ENCODE measurements around the gene KCNA5. TPM values are rescaled to one million over a fixed set of nuclear protein-coding genes. Genes with fewer than 3 reads are reported as not detected.

The KCNA5 gene
- polyA plus RNA-seq, 1 donor (not counting 4 experiments of a cell fraction or from before 2014, with no cell fraction given) = not detected

GRCh38 chr12:5088586-5089264, 45.0 kb downstream of the KCNA5 start:
- Histone ChIP-seq H2AFZ (ENCODE audit: control insufficient read depth, low read length) (no peak overlapping the region), H3K27ac (ENCODE audit: control insufficient read depth, insufficient read depth, low read length) (no peak overlapping the region), H3K4me2 (ENCODE audit: control insufficient read depth, extremely low read depth, insufficient read depth, low read depth, low read length) (no peak overlapping the region)

GRCh38 chr12:5094551-5094950, 50.9 kb downstream of the KCNA5 start:
- H3K4me2 ChIP-seq (ENCODE audit: control insufficient read depth, extremely low read depth, insufficient read depth, low read depth, low read length) = no peak overlapping the region
- dilution Hi-C loops (cut with MboI; ENCODE audit: extremely low pct_ligation_motif_present, low sequenced_read_pairs) = no loop called here
- no peak overlapping the region for H3K4me3 ChIP-seq (ENCODE audit: control insufficient read depth in 2 of 3, extremely low read depth in 1 of 3, insufficient read depth in 2 of 3, low read depth in 1 of 3, low read length in 3 of 3)
- H4K20me1 ChIP-seq (ENCODE audit: control insufficient read depth, extremely low read depth, insufficient read depth, low read length) = no peaks in the 10 kb centered on the region
- no peaks in the 10 kb centered on the region for H3K79me2 ChIP-seq (ENCODE audit: control insufficient read depth, insufficient read depth, low read length)
- H3K4me1 ChIP-seq (ENCODE audit: control insufficient read depth, extremely low read depth, insufficient read depth, low read length) = no peaks in the 10 kb centered on the region
- H3K27me3 ChIP-seq (ENCODE audit: control insufficient read depth, extremely low read depth, insufficient read depth, low read length) = peaks cover 9% of the 10 kb centered on the region
- no peak overlapping the region for H3K9ac ChIP-seq (ENCODE audit: control insufficient read depth, extremely low read depth, insufficient read depth, low read length)
- FAIRE-seq = peak; percentile 17
- H3K9me1 ChIP-seq (ENCODE audit: control insufficient read depth, extremely low read depth, insufficient read depth, low read length) = no peaks in the 10 kb centered on the region
- H2AFZ ChIP-seq (ENCODE audit: control insufficient read depth, low read length) = no peak overlapping the region
- H3K36me3 ChIP-seq (ENCODE audit: control insufficient read depth in 2 of 2, extremely low read depth in 1 of 2, insufficient read depth in 2 of 2, low read length in 2 of 2) = no peaks in the 10 kb centered on the region
- DNase-seq (ENCODE audit: low read depth, low spot score) = no peak
- H3K9me3 ChIP-seq (ENCODE audit: control insufficient read depth, low read depth, low read length) = no peaks in the 10 kb centered on the region
- H3K27ac ChIP-seq (ENCODE audit: control insufficient read depth, insufficient read depth, low read length) = no peak overlapping the region
- TF ChIP-seq EZH2 (IDR thresholded peaks at IDR 0.05; ENCODE audit: low read length) = no peak

More at GRCh38 chr12:5088586-5089264, 45.0 kb downstream of the KCNA5 start:
- TF ChIP-seq CTCF (optimal IDR thresholded peaks at IDR 0.05 in 1 of 3, IDR thresholded peaks at IDR 0.05 in 1 of 3, conservative IDR thresholded peaks at IDR 0.05 in 1 of 3; ENCODE audit: extremely low read depth in 1 of 3, insufficient read depth in 2 of 3, low read length in 3 of 3) (no peak), EZH2 (IDR thresholded peaks at IDR 0.05; ENCODE audit: low read length) (no peak)
- FAIRE-seq (no peak), DNase-seq (ENCODE audit: low read depth, low spot score) (no peak)
- dilution Hi-C loops (cut with MboI; ENCODE audit: extremely low pct_ligation_motif_present, low sequenced_read_pairs) = no loop called here
- no peaks in the 10 kb centered on the region for H3K9me3 ChIP-seq (ENCODE audit: control insufficient read depth, low read depth, low read length)
- peaks cover 8% of the 10 kb centered on the region for H3K27me3 ChIP-seq (ENCODE audit: control insufficient read depth, extremely low read depth, insufficient read depth, low read length)
- H3K36me3 ChIP-seq (ENCODE audit: control insufficient read depth in 2 of 2, extremely low read depth in 1 of 2, insufficient read depth in 2 of 2, low read length in 2 of 2) = no peaks in the 10 kb centered on the region
- no peak overlapping the region for H3K9ac ChIP-seq (ENCODE audit: control insufficient read depth, extremely low read depth, insufficient read depth, low read length)
- H3K4me3 ChIP-seq (ENCODE audit: control insufficient read depth in 2 of 3, extremely low read depth in 1 of 3, insufficient read depth in 2 of 3, low read depth in 1 of 3, low read length in 3 of 3) = no peak overlapping the region
- H4K20me1 ChIP-seq (ENCODE audit: control insufficient read depth, extremely low read depth, insufficient read depth, low read length) = no peaks in the 10 kb centered on the region
- H3K9me1 ChIP-seq (ENCODE audit: control insufficient read depth, extremely low read depth, insufficient read depth, low read length) = no peaks in the 10 kb centered on the region
- H3K4me1 ChIP-seq (ENCODE audit: control insufficient read depth, extremely low read depth, insufficient read depth, low read length) = no peaks in the 10 kb centered on the region
- H3K79me2 ChIP-seq (ENCODE audit: control insufficient read depth, insufficient read depth, low read length) = no peaks in the 10 kb centered on the region

GRCh38 chr12:5094986-5095385, 51.3 kb downstream of the KCNA5 start:
- no peaks in the 10 kb centered on the region for H3K9me1 ChIP-seq (ENCODE audit: control insufficient read depth, extremely low read depth, insufficient read depth, low read length)
- H3K4me2 ChIP-seq (ENCODE audit: control insufficient read depth, extremely low read depth, insufficient read depth, low read depth, low read length) = no peak overlapping the region
- FAIRE-seq = no peak
- no peaks in the 10 kb centered on the region for H3K79me2 ChIP-seq (ENCODE audit: control insufficient read depth, insufficient read depth, low read length)
- no peak overlapping the region for H2AFZ ChIP-seq (ENCODE audit: control insufficient read depth, low read length)
- H4K20me1 ChIP-seq (ENCODE audit: control insufficient read depth, extremely low read depth, insufficient read depth, low read length) = no peaks in the 10 kb centered on the region
- no peak overlapping the region for H3K27ac ChIP-seq (ENCODE audit: control insufficient read depth, insufficient read depth, low read length)
- no peak overlapping the region for H3K4me3 ChIP-seq (ENCODE audit: control insufficient read depth in 2 of 3, extremely low read depth in 1 of 3, insufficient read depth in 2 of 3, low read depth in 1 of 3, low read length in 3 of 3)
- H3K36me3 ChIP-seq (ENCODE audit: control insufficient read depth in 2 of 2, extremely low read depth in 1 of 2, insufficient read depth in 2 of 2, low read length in 2 of 2) = no peaks in the 10 kb centered on the region
- no peak for DNase-seq (ENCODE audit: low read depth, low spot score)
- dilution Hi-C loops (cut with MboI; ENCODE audit: extremely low pct_ligation_motif_present, low sequenced_read_pairs) = no loop called here
- no peaks in the 10 kb centered on the region for H3K4me1 ChIP-seq (ENCODE audit: control insufficient read depth, extremely low read depth, insufficient read depth, low read length)
- no peak overlapping the region for H3K9ac ChIP-seq (ENCODE audit: control insufficient read depth, extremely low read depth, insufficient read depth, low read length)
- H3K27me3 ChIP-seq (ENCODE audit: control insufficient read depth, extremely low read depth, insufficient read depth, low read length) = peaks cover 9% of the 10 kb centered on the region
- no peaks in the 10 kb centered on the region for H3K9me3 ChIP-seq (ENCODE audit: control insufficient read depth, low read depth, low read length)
- TF ChIP-seq CTCF (optimal IDR thresholded peaks at IDR 0.05 in 1 of 3, IDR thresholded peaks at IDR 0.05 in 1 of 3, conservative IDR thresholded peaks at IDR 0.05 in 1 of 3; ENCODE audit: extremely low read depth in 1 of 3, insufficient read depth in 2 of 3, low read length in 3 of 3) = no peak
- TF ChIP-seq EZH2 (IDR thresholded peaks at IDR 0.05; ENCODE audit: low read length) = no peak

All from keratinocyte (primary cell).